Rectal smooth muscle tissue (tissue), 1 donor: ENCODE measurements around the gene ESRRB.

Experiments used
- H3K27ac ChIP-seq: one replicate; pipeline ENCODE4 v1.7.0; 2013; ENCODE audit warnings: low read depth, low read length, inconsistent platforms
- H3K27me3 ChIP-seq: one replicate; pipeline ENCODE4 v1.7.0; 2013; ENCODE audit warnings: low read length; ENCODE audit not compliant: control insufficient read depth, insufficient read depth
- H3K36me3 ChIP-seq: one replicate; pipeline ENCODE4 v1.7.0; 2013; ENCODE audit warnings: low read length; ENCODE audit not compliant: control insufficient read depth, insufficient read depth
- H3K4me1 ChIP-seq: one replicate; pipeline ENCODE4 v1.7.0; 2013; ENCODE audit warnings: low read length; ENCODE audit not compliant: control insufficient read depth, insufficient read depth
- H3K4me3 ChIP-seq: one replicate; pipeline ENCODE4 v1.7.0; 2013; ENCODE audit warnings: low read length
- H3K9ac ChIP-seq: one replicate; pipeline ENCODE4 v1.7.0; 2013; ENCODE audit warnings: low read length

ESRRB gene

GRCh38 chr14:76391981-76392690 is 16.2 kb downstream of the ESRRB start:
- no peaks in the 10 kb centered on the region for H3K4me1 ChIP-seq
- no peak overlapping the region for H3K27ac ChIP-seq
- H3K4me3 ChIP-seq, result no peak overlapping the region
- no peaks in the 10 kb centered on the region for H3K36me3 ChIP-seq
- peaks cover 3% of the 10 kb centered on the region for H3K27me3 ChIP-seq
- no peak overlapping the region for H3K9ac ChIP-seq

DNA sequence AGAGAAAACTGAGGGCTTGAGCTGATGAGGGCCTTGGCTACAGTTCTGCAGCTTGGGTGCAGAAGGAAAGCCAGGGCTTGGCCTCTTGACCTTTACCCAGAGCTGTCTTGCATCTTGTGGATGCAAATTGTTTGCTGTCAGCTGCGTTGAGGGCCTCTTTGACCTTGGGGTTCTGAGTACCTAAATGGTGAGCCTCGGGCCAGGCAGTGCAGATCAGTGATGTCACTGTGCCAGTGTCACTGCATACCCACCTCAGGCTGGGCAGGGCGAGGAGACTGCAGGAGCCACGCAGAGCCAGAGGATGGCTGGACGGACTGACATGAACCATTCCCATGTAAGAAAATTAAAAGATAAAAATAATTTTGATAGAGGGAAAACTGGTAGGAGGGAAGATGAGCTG is 18.6 kb downstream of the ESRRB start:
- no peaks in the 10 kb centered on the region for H3K4me1 ChIP-seq
- H3K36me3 ChIP-seq, result no peaks in the 10 kb centered on the region
- H3K27ac ChIP-seq, result no peak overlapping the region
- no peaks in the 10 kb centered on the region for H3K27me3 ChIP-seq
- H3K9ac ChIP-seq, result no peak overlapping the region
- H3K4me3 ChIP-seq, result no peak overlapping the region

DNA sequence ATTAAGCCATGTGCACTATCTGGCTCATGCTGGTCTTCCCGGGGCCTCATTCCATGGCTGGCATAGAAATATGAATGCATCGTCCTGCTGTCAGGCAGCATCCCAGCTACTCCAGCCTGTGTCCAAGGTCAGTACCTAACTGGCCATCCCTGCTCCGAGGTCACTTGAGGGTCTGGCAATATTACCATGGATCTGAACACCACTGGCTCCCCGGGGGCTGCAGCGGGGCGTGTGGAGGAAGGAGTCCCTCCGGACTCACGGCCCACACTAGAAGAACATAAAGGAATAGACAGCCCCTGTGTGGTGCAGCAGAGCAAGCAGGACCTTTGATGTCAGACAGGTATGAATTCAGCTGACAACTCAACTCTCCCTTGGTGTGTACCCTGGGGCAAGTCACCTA is 19.2 kb downstream of the ESRRB start:
- H3K36me3 ChIP-seq, result no peaks in the 10 kb centered on the region
- H3K4me1 ChIP-seq, result no peaks in the 10 kb centered on the region
- no peak overlapping the region for H3K9ac ChIP-seq
- H3K4me3 ChIP-seq, result no peak overlapping the region
- H3K27ac ChIP-seq, result no peak overlapping the region
- no peaks in the 10 kb centered on the region for H3K27me3 ChIP-seq

GRCh38 chr14:76396714-76397187 is 20.8 kb downstream of the ESRRB start:
- Histone ChIP-seq H3K36me3 (no peaks in the 10 kb centered on the region), H3K4me1 (no peaks in the 10 kb centered on the region), H3K27me3 (no peaks in the 10 kb centered on the region), H3K4me3 (no peak overlapping the region), H3K27ac (no peak overlapping the region), H3K9ac (no peak overlapping the region)

- Histone ChIP-seq H3K27me3 (no peaks in the 10 kb centered on the region), H3K4me3 (no peak overlapping the region), H3K9ac (no peak overlapping the region), H3K36me3 (no peaks in the 10 kb centered on the region), H3K27ac (no peak overlapping the region), H3K4me1 (no peaks in the 10 kb centered on the region)
These were observed 29.7 kb downstream of the ESRRB start for GRCh38 chr14:76405627-76406026.

DNA sequence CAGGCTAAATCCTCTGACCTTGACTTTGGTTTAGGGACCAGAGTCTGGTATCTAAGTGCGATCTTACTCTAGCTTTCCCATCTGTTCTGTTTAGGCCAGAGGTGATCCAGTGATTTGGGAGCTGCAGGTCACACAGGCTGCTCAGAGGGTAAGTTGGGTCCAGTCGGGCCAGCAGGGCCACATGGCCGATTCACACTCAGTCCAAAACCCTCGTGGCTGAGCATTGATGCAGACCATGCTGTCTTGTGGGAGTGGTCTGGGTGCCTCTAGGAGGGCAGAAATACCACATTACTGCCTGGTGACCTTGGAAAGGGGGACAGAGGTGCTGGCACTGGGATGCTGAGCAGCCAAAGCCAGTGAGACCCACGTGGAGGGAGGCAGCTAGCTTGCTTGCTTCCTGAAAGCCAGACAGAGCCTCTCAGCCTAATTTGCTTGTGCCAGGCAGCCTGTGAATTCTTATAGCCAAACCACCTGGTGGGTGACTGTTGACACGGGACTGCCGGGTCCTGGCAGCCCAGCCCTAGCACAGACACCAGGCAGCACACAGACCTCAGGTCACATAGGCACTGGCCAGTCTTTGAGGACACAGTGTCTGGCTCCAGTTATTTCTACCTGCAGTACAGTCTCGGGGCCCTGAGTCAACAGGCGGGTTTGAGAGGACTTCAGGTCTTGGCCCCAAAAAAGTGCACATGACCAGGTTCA is 31.7 kb downstream of the ESRRB start:
- Histone ChIP-seq H3K36me3 (no peaks in the 10 kb centered on the region), H3K4me1 (no peaks in the 10 kb centered on the region), H3K9ac (no peak overlapping the region), H3K4me3 (no peak overlapping the region), H3K27ac (no peak overlapping the region), H3K27me3 (peaks cover 4% of the 10 kb centered on the region)

GRCh38 chr14:76408877-76409276 is 32.9 kb downstream of the ESRRB start:
- no peak overlapping the region for H3K9ac ChIP-seq
- H3K4me3 ChIP-seq, result no peak overlapping the region
- H3K27ac ChIP-seq, result no peak overlapping the region
- no peaks in the 10 kb centered on the region for H3K4me1 ChIP-seq
- H3K27me3 ChIP-seq, result peaks cover 7% of the 10 kb centered on the region
- no peaks in the 10 kb centered on the region for H3K36me3 ChIP-seq

- H3K4me3 ChIP-seq, result no peak overlapping the region
- peaks cover 7% of the 10 kb centered on the region for H3K27me3 ChIP-seq
- no peaks in the 10 kb centered on the region for H3K4me1 ChIP-seq
- no peak overlapping the region for H3K27ac ChIP-seq
- no peak overlapping the region for H3K9ac ChIP-seq
- H3K36me3 ChIP-seq, result no peaks in the 10 kb centered on the region
These were observed 36.6 kb downstream of the ESRRB start for GRCh38 chr14:76412501-76412900.

GRCh38 chr14:76413106-76413961 is 37.4 kb downstream of the ESRRB start:
- Histone ChIP-seq H3K4me1 (no peaks in the 10 kb centered on the region), H3K27me3 (peaks cover 7% of the 10 kb centered on the region), H3K36me3 (no peaks in the 10 kb centered on the region), H3K27ac (no peak overlapping the region), H3K9ac (no peak overlapping the region), H3K4me3 (no peak overlapping the region)

GRCh38 chr14:76413962-76414600 is 38.1 kb downstream of the ESRRB start:
- no peak overlapping the region for H3K27ac ChIP-seq
- no peaks in the 10 kb centered on the region for H3K4me1 ChIP-seq
- H3K27me3 ChIP-seq, result peaks cover 7% of the 10 kb centered on the region
- H3K9ac ChIP-seq, result no peak overlapping the region
- no peak overlapping the region for H3K4me3 ChIP-seq
- H3K36me3 ChIP-seq, result no peaks in the 10 kb centered on the region

DNA sequence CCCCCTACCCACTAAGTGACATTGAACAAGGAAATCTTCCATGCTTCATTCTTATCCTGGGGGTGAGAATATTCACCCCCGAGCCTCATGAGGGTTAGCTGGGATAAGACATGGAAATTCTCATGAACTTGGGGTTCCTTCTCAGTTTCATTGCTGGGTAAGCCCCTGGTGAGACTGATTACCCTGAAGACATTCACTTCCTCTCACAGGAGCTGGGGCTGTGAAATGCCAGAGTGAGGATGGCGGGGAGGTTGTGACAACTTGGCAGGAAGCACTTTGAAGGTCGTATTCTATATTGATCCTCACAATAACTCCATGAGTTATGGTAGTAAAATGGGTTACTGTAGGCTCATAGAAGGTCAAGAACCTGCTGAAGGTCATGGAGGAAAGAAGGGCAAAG is 43.5 kb downstream of the ESRRB start:
- H3K4me3 ChIP-seq, result no peak overlapping the region
- no peaks in the 10 kb centered on the region for H3K4me1 ChIP-seq
- no peaks in the 10 kb centered on the region for H3K36me3 ChIP-seq
- H3K27me3 ChIP-seq, result no peaks in the 10 kb centered on the region
- no peak overlapping the region for H3K27ac ChIP-seq
- no peak overlapping the region for H3K9ac ChIP-seq

DNA sequence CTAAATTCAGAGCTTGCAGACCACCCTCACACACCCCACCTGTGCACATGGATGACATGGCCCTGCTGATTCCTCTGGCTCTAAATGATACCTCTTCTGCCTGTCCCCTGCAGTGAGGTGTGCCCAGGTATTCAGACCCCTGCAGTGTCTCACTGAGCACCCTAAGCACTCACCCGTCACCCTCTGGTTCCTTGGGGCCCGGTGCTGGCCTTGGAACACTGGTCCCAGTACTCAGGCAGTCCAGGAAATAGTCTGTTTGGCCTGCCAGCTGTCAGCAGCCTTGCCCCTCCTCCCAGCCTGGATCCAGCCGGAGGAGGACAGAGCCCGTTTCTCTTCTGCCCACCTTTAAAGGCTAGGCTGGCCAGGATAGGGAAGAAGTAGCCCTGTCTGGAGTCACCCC is 44.9 kb downstream of the ESRRB start:
- no peak overlapping the region for H3K27ac ChIP-seq
- H3K27me3 ChIP-seq, result no peaks in the 10 kb centered on the region
- no peaks in the 10 kb centered on the region for H3K4me1 ChIP-seq
- no peak overlapping the region for H3K4me3 ChIP-seq
- no peak overlapping the region for H3K9ac ChIP-seq
- no peaks in the 10 kb centered on the region for H3K36me3 ChIP-seq
